Activated CD4-positive, alpha-beta T cell treated with anti-CD3 and anti-CD28 coated beads, Interleukin-10, Interleukin-2, amounts not matched to agents 100 ng/mL and 50 ng/mL, durations not matched to agents 16 hours and 8 hours (primary cell): Measurements from ENCODE around the gene TUBA3C.
"Not testable (repeated sequence)": the region's sequence is repeated elsewhere in the genome, so short reads cannot be mapped to it uniquely, and the experiment has no call there.

Experiments
- DNase-seq: peaks from one replicate; pipeline ENCODE4 v3.0.0-alpha.2; 2020

TUBA3C gene

GRCh38 chr13:19181621-19182485 is at the start of gene TUBA3C:
TSS of gene TUBA3C (minus strand) at chr13:19181824. CDS start at chr13:19181747, 77 bp downstream.
- no peak for DNase-seq

DNA sequence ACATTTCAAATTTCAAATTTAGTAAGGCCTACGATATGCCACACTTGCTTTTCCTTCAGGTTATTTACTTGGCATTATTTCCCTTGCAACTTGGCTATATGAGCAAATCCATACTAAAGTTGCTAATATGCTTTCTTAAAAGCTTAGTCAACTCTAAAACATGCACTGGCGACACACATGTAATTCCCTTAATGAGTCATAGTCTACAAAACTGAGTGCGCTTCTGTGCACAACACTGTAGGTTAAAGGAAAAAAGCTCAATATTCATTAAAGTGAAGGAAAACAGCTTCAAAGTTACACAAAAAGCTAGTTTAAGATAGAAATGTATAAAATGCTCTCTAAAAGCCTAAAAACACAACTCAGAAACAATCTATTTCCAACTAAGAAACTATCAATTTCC is 25.8 kb upstream of the TUBA3C start:
- not testable (repeated sequence) for DNase-seq

DNA sequence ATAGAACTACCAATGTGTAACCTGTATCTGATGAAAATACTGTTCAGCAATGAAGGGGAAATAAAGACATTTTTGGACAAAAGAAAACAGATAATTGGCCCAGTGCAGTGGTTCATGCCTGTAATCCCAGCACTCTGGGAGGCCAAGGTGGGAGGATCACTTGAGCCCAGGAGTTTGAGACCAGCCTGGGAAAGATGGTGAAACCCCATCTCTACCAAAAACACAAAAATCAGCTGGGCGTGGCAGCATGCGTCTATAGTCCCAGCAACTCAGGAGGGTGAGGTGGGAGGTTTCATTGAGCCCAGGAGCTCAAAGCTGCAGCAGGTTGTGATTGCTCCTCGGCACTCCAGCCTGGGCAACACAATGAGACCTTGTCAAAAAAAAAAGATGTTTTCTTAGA is 11.0 kb upstream of the TUBA3C start:
- DNase-seq = not testable (repeated sequence)

DNA sequence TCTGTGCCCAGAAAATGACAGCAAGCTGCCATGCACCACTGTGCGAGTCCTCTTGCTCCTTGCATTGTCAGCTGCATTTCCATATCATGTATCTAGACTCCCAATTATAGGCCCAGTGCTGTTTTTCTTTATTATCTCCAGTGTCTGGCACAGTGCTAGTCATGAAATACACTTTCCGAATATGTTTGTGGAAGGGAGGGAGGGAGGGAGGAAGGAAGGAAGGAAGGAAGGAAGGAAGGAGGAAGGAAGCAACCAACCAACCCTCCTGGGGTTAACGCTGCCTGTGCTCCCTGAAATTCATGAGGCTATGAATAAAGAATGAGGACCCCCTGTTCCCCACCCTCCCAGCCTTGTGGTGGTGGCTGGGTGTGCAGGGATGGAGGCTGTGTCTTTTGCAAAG is 8.3 kb upstream of the TUBA3C start:
- DNase-seq = not testable (repeated sequence)

- DNase-seq = not testable (repeated sequence)
Observed at GRCh38 chr13:19189368-19189767, 7.7 kb upstream of the TUBA3C start.

GRCh38 chr13:19185865-19186645 is 4.4 kb upstream of the TUBA3C start:
- no peak for DNase-seq

GRCh38 chr13:19185086-19185864 is 3.7 kb upstream of the TUBA3C start:
- no peak for DNase-seq

DNA sequence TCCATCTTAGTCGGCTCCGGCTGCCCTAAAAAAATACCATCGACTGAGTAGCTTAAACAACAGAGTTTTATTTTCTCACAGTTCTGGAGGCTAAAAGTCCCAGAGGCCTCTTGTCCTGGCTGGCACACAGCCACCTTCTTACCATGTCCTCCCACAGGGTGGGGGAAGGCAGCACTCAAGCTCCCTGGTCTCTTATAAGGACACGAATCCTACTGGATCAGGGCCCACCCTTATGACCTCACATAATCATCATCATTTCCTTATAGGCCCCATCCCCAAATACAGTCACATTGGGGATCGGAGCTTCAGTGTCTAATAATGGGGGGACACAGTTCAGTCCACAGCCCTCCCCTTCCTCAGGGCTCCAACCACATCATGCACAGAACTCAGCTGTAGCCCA is 2.6 kb upstream of the TUBA3C start:
- no peak for DNase-seq

DNA sequence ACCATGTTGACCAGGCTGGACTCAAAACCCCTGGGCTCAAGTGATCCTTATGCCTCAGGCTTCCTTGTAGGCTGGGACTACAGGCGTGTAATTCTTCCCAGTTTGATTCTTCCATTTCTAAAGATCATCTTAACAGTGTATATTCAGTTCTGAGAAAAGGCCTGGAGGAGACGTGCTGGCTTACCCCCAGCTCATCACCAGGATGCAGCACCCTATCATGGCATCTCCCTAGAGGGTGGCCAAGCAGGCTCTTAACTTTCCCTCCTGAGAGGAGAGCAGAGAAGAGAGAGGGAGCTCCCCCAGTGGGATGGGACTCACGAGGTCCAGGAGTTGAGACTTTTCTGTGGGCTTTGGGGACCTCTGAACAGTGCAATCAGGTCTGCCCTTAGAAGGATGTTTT is 2.1 kb upstream of the TUBA3C start:
- DNase-seq = no peak

DNA sequence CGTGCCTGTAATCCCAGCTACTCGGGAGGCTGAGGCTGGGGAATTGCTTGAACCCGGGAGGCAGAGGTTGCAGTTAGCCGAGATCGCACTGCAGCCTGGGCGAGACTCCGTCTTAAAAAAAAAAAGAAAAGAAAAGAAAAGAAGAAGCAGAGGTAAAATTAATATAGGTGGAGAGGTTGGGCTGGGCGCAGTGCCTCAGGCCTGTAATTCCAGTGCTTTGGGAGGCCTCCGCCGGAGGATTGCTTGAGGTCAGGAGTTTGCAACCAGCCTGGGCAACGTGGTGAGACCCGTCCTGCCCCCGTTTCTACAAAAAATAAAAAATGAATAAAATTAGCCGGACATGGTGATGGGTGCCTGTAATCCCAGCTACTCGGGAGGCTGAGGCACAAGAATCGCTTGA is 912 bp upstream of the TUBA3C start:
- DNase-seq = no peak

DNA sequence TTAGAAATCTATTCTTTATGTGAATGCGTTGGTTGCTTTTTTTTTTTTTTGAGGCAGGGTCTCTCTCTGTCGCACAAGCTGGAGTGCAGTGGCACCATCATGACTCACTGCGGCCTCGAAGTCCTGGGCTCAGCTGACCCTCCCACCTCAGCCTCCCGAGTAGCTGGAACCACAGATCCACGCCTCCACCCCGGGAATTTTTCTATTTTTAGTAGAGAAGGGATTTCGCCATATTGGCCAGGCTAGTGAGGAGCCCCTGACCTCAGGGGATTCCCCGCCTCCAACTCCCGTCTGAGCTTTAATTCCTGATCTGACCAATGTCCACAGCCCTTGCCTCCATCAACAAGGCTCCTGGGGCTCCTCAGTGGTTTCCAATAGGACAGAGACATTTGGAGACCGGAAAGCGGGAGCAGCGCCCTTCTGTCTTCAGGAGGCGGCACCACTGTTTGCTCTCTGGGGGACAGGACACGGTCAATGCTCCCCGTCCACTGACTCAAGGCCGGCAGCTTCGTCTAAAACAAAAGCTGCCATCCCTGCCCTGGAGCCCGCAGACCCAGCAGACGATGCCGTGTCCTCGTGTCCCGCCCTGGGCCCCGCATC is 503 bp downstream of the TUBA3C start:
- no peak for DNase-seq

DNA sequence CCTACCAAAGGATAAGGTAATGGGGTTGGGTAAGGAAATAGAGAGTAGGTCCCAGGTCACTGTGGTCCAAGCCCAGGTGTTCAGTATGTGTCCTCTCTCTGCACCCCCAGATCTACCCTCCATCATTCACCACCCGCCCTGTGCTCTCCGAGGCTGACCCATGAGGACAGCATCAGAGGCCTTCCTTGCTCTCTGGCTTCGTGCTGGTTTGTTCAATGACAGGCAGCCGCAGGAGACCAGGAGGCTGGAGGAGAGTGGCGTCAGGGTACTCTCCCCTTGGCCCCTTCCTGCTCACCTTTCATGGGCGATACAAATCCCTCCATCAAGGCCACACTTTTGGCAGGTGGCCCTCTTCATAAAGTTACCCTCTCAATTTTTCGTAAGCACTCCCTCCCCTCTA is 1.7 kb downstream of the TUBA3C start:
- DNase-seq = no peak

- no peak for DNase-seq
Observed at GRCh38 chr13:19178901-19179593, 2.6 kb downstream of the TUBA3C start.

DNA sequence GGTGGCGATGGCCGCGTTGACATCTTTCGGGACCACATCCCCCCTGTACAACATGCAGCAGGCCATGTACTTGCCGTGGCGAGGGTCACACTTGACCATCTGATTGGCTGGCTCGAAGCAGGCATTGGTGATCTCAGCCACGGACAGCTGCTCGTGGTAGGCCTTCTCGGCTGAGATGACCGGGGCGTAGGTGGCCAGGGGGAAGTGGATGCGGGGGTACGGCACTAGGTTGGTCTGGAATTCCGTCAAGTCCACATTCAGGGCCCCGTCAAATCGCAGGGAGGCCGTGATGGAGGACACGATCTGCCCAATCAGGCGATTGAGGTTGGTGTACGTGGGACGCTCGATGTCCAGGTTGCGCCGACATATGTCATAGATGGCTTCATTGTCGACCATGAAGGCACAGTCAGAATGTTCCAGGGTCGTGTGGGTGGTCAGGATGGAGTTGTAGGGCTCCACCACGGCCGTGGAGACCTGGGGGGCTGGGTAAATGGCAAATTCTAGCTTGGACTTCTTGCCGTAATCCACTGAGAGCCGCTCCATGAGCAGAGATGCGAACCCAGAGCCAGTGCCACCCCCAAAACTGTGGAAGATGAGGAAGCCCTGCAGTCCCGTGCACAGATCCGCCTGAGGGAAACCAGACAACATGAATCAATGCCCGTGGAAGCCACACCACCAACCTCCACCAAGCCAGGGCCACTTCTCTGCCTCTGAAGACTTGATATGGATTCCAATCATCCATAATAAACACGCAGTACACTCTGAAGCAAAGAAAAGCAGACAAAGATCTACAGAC is 4.4 kb downstream of the TUBA3C start:
- DNase-seq = not testable (repeated sequence)

DNA sequence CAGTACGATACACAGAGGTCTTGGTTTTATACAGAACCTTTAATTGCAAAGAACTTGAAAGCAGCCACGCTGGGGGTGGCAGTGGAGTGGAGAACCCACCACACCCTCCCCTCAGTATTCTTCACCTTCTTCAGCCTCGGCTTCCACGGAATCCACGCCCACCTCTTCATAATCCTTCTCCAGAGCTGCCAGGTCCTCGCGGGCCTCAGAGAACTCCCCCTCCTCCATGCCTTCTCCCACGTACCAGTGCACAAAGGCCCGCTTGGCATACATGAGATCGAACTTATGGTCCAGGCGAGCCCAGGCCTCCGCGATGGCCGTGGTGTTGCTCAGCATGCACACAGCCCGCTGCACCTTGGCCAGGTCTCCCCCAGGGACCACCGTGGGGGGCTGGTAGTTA is 7.9 kb downstream of the TUBA3C start:
- DNase-seq = no peak

GRCh38 chr13:19172647-19173030 is 9.0 kb downstream of the TUBA3C start:
- no peak for DNase-seq

DNA sequence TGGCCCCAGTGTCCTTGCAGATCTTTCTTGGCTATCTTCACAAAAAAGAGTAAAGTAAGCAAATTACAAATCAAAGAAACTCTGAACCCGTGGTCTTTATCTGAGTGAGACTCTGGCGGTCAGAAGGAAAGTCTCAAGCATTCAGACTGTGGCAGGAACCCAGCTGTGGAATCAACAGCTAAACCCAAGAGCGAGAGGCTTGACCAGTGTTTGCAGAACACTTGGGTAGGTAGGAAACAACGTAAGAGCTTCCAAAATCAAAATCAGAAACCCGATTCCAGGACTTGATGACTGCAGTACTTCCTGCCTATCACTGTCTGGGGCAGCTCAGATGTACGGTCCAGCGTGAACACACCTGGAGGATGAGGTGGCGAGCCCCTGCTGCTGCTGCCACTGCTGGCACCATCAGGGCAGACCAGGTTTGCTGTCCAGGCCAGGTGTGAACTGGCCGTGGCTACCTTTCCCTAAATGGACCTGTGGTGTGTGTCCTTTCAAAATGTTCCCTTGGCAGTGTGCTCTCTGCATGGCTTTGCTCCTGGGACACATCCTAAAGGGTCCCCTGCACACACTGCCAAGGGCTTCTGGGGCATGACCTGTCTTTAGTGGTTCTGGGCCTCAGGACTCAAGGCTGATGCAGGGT is 9.5 kb downstream of the TUBA3C start:
- no peak for DNase-seq

- DNase-seq = no peak
Observed at GRCh38 chr13:19171563-19171962, 10.1 kb downstream of the TUBA3C start.

DNA sequence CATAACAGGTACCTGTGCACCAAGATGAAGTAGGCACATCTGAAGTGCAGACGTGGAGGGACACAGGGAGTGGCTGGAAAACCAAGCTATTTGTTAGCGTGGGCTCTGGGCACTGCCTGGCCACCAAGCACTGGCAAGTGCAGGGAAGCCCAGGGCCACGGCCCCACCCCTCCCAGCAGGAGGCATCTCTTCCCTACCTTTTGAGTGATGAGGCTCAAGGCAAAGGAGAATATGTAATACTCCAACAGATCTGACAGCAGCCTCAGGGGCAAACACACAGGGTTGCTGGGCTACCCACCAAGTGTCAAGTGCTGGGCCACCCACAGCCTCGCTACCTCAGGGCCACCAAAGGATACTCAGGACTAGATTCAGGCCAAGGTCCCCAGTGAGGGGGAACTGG is 11.6 kb downstream of the TUBA3C start:
- no peak for DNase-seq

DNA sequence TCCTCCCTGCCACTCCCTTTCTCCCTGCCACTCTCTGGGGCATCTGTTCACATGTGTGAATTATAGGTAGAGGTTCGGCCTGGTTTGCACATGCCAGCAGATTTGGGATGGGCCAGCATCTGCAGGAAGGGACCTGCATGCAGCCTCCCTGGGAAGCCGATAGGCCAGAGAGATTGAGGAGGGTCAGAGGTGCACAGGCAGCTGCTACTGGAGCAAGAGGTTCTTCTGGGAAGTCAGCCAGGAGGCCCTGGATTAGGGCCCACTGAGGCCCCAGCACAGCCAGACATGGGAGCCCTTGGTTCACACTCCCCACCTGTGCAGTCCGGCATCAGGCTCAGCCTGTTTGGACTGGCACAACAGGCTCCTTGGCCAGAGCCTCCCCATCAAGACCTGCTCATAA is 12.1 kb downstream of the TUBA3C start:
- DNase-seq = no peak

- DNase-seq = no peak
Observed at GRCh38 chr13:19161308-19161707, 20.3 kb downstream of the TUBA3C start.
